H1 (cell line): ENCODE data around the gene PRPF31. TPM values are rescaled to one million over a fixed set of nuclear protein-coding genes. Genes with fewer than 3 reads are reported as not detected.

Experiments
- CTCF ChIA-PET: fragments of 300-600 bp; sonication (Branson Sonifier 250); formaldehyde crosslinking; loops from one replicate; lab custom pipeline; 2021; ENCODE audit not compliant: partially characterized antibody; lab: Charles Lee
- POLR2A ChIA-PET: fragments of 300-600 bp; sonication (Branson Sonifier 250); formaldehyde crosslinking; loops from one replicate; lab custom pipeline; 2021; ENCODE audit warnings: inconsistent platforms; ENCODE audit not compliant: partially characterized antibody; lab: Charles Lee
- DNase-seq, 2 experiments: peaks; one replicate each; pipeline versions ENCODE4 v3.0.0 to v3.0.0-alpha.2; 2010 to 2022; ENCODE audit warnings: low spot score in 2 of 2, low read depth in 1 of 2, mixed read lengths in 1 of 2
- FAIRE-seq: peaks from 2 replicates; lab custom pipeline; 2011; peaks lifted over from hg19 to GRCh38; lab: Jason Lieb, UNC
- H2AFZ ChIP-seq: 2 replicates; pipeline ENCODE4 v1.8.1; 2012; ENCODE audit warnings: low read length, inconsistent platforms
- H2AK5ac ChIP-seq: 2 replicates; pipeline ENCODE4 v1.6.1; 2013; ENCODE audit warnings: low read depth, low read length
- H2BK120ac ChIP-seq: replicated peaks from 2 replicates; pipeline ENCODE3; 2013; ENCODE audit warnings: low read depth, low read length, inconsistent platforms
- H2BK12ac ChIP-seq: 2 replicates; pipeline ENCODE4 v1.6.1; 2013; ENCODE audit warnings: low read depth, low read length
- H2BK15ac ChIP-seq: 2 replicates; pipeline ENCODE4 v1.6.1; 2013; ENCODE audit warnings: low read length
- H2BK20ac ChIP-seq: 2 replicates; pipeline ENCODE4 v1.6.1; 2013; ENCODE audit warnings: low read length
- H2BK5ac ChIP-seq: 2 replicates; pipeline ENCODE4 v1.6.1; 2013; ENCODE audit warnings: low read depth, low read length
- H3K14ac ChIP-seq: 2 replicates; pipeline ENCODE4 v1.6.1; 2013; ENCODE audit warnings: inconsistent platforms; ENCODE audit not compliant: insufficient read length
- H3K18ac ChIP-seq: 2 replicates; pipeline ENCODE4 v1.6.1; 2013; ENCODE audit warnings: low read length; ENCODE audit errors: extremely low read depth
- H3K23ac ChIP-seq: 2 replicates; pipeline ENCODE4 v1.6.1; 2013; ENCODE audit warnings: inconsistent platforms; ENCODE audit not compliant: insufficient read length
- H3K23me2 ChIP-seq: 2 replicates; pipeline ENCODE4 v1.6.1; 2013; ENCODE audit warnings: low read depth, low read length
- H3K27ac ChIP-seq: 2 replicates; pipeline ENCODE4 v1.6.1; 2011; ENCODE audit warnings: low read depth, low read length, inconsistent platforms
- H3K27me3 ChIP-seq, 4 experiments: replicated peaks in 1 of 4; 1 replicate in 1 of 4; 2 replicates in 3 of 4; pipeline versions ENCODE4 v1.6.1 to v1.8.1; 2011 to 2013; ENCODE audit warnings: low read length in 3 of 4, mild to moderate bottlenecking in 3 of 4, inconsistent platforms in 2 of 4, mixed read lengths in 2 of 4, moderate library complexity in 1 of 4; ENCODE audit not compliant: control insufficient read depth in 3 of 4, insufficient read depth in 3 of 4; ENCODE audit errors: extremely low read depth in 1 of 4
- H3K36me3 ChIP-seq, 4 experiments: 2 replicates each; pipeline versions ENCODE4 v1.6.1 to v1.8.1; 2011 to 2013; ENCODE audit warnings: mild to moderate bottlenecking in 4 of 4, low read length in 3 of 4, moderate library complexity in 2 of 4, control low read depth in 1 of 4, inconsistent platforms in 1 of 4; ENCODE audit not compliant: insufficient read depth in 4 of 4, control insufficient read depth in 2 of 4
- H3K4ac ChIP-seq: replicated peaks from 2 replicates; pipeline ENCODE3; 2013; ENCODE audit warnings: low read length, low read depth, mixed read lengths, inconsistent platforms; ENCODE audit not compliant: insufficient read length
- H3K4me1 ChIP-seq, 4 experiments: replicated peaks in 1 of 4; 1 replicate in 1 of 4; 2 replicates in 3 of 4; pipeline versions ENCODE4 v1.6.1 to v1.8.1; 2011 to 2013; ENCODE audit warnings: low read length in 3 of 4, inconsistent platforms in 2 of 4, mixed read lengths in 1 of 4; ENCODE audit not compliant: insufficient read depth in 4 of 4, control insufficient read depth in 3 of 4
- H3K4me2 ChIP-seq, 2 experiments: 2 replicates each; pipeline versions ENCODE4 v1.6.1 to v1.8.1; 2011 to 2013; ENCODE audit warnings: low read depth in 2 of 2, low read length in 2 of 2, control low read depth in 1 of 2, inconsistent platforms in 1 of 2, mild to moderate bottlenecking in 1 of 2; ENCODE audit not compliant: insufficient read depth in 1 of 2
- H3K4me3 ChIP-seq, 4 experiments: fragments of 200-600, 300-600 bp in 1 of 4; sonication (generic), shearing (Covaris generic), sonication (Bioruptor Twin) in 1 of 4; 2 replicates each; pipeline versions ENCODE4 v1.5.1 to v1.8.1; 2011 to 2016; ENCODE audit warnings: low read length in 4 of 4, low read depth in 3 of 4, control low read depth in 2 of 4, inconsistent platforms in 2 of 4, mild to moderate bottlenecking in 2 of 4, mixed read lengths in 1 of 4, moderate library complexity in 1 of 4; ENCODE audit not compliant: insufficient read depth in 2 of 4; ENCODE audit errors: extremely low read depth in 1 of 4
- H3K56ac ChIP-seq: replicated peaks from 2 replicates; pipeline ENCODE3; 2013; ENCODE audit warnings: low read depth, mild to moderate bottlenecking, mixed read lengths, low read length, inconsistent platforms; ENCODE audit not compliant: insufficient read length
- H3K79me1 ChIP-seq: 2 replicates; pipeline ENCODE4 v1.6.1; 2013; ENCODE audit warnings: low read depth, low read length, control low read depth
- H3K79me2 ChIP-seq, 2 experiments: 2 replicates each; pipeline versions ENCODE4 v1.6.1 to v1.8.1; 2012 to 2013; ENCODE audit warnings: low read length in 2 of 2, mild to moderate bottlenecking in 2 of 2, inconsistent platforms in 1 of 2; ENCODE audit not compliant: insufficient read depth in 2 of 2, control insufficient read depth in 1 of 2
- H3K9ac ChIP-seq, 4 experiments: replicated peaks in 1 of 4; 1 replicate in 1 of 4; 2 replicates in 3 of 4; pipeline versions ENCODE4 v1.6.1 to v1.8.1; 2011 to 2013; ENCODE audit warnings: low read depth in 3 of 4, low read length in 3 of 4, control low read depth in 2 of 4, mild to moderate bottlenecking in 2 of 4, moderate library complexity in 2 of 4, inconsistent platforms in 1 of 4; ENCODE audit errors: extremely low read depth in 1 of 4
- H3K9me3 ChIP-seq, 2 experiments: 2 replicates each; pipeline versions ENCODE4 v1.6.1 to v1.8.1; 2012 to 2013; ENCODE audit warnings: mild to moderate bottlenecking in 2 of 2, moderate library complexity in 2 of 2, control low read depth in 1 of 2, inconsistent platforms in 1 of 2, low read depth in 1 of 2, low read length in 1 of 2, mixed read lengths in 1 of 2; ENCODE audit not compliant: insufficient read depth in 2 of 2
- H4K20me1 ChIP-seq, 2 experiments: replicated peaks in 1 of 2; 2 replicates each; pipeline versions ENCODE3 to v1.8.1; 2011 to 2013; ENCODE audit warnings: inconsistent platforms in 2 of 2, low read length in 2 of 2, mild to moderate bottlenecking in 1 of 2; ENCODE audit not compliant: insufficient read depth in 2 of 2, control insufficient read depth in 1 of 2
- H4K5ac ChIP-seq: 2 replicates; pipeline ENCODE4 v1.6.1; 2013; ENCODE audit warnings: low read length, low read depth, mixed read lengths, inconsistent platforms; ENCODE audit not compliant: insufficient read length
- H4K8ac ChIP-seq: 2 replicates; pipeline ENCODE4 v1.8.0; 2013; ENCODE audit warnings: mild to moderate bottlenecking, moderate library complexity, low read length, inconsistent platforms; ENCODE audit not compliant: insufficient read depth; ENCODE audit errors: extremely low read depth
- H4K91ac ChIP-seq: replicated peaks from 2 replicates; pipeline ENCODE3; 2013; ENCODE audit warnings: low read length, mixed read lengths, inconsistent platforms; ENCODE audit not compliant: insufficient read length
- CBX8 ChIP-seq: fragments of 300-800, 300-1000 bp; sonication (generic); IDR thresholded peaks from 2 replicates; pipeline ENCODE4 v1.7.1; 2016; ENCODE audit warnings: low read depth, low read length, borderline replicate concordance
- CHD1 ChIP-seq: IDR thresholded peaks from 2 replicates; pipeline ENCODE4 v1.6.1; 2012; ENCODE audit warnings: low read depth, low read length, improper control_type of control experiment
- CHD2 ChIP-seq: IDR thresholded peaks from 2 replicates; pipeline ENCODE4 v1.6.1; 2012; ENCODE audit warnings: low read length, improper control_type of control experiment
- CREB1 ChIP-seq: IDR thresholded peaks from 2 replicates; pipeline ENCODE4 v1.6.1; 2012; ENCODE audit warnings: inconsistent platforms
- EZH2 ChIP-seq: fragments of 200-600 bp; sonication (generic); IDR thresholded peaks from 2 replicates; pipeline ENCODE4 v1.7.1; 2012; ENCODE audit warnings: low read depth, mild to moderate bottlenecking, moderate library complexity, low read length, inconsistent platforms; ENCODE audit not compliant: severe bottlenecking
- HDAC2 ChIP-seq, 2 experiments: fragments of 300-600 bp in 1 of 2; sonication (generic) in 1 of 2; IDR thresholded peaks; 2 replicates each; pipeline ENCODE4 v1.6.1; 2011 to 2012; ENCODE audit warnings: low read depth in 2 of 2, low read length in 2 of 2, mild to moderate bottlenecking in 2 of 2, moderate library complexity in 2 of 2, borderline replicate concordance in 1 of 2, inconsistent platforms in 1 of 2
- POU5F1 ChIP-seq: IDR thresholded peaks from 2 replicates; pipeline ENCODE4 v1.6.1; 2011; ENCODE audit warnings: low read depth, mild to moderate bottlenecking, low read length, moderate library complexity
- RFX5 ChIP-seq: IDR thresholded peaks from 2 replicates; pipeline ENCODE4 v1.6.1; 2011; ENCODE audit warnings: low read depth, low read length, improper control_type of control experiment, borderline replicate concordance
- RXRA ChIP-seq: IDR thresholded peaks from 2 replicates; pipeline ENCODE4 v1.6.1; 2011; ENCODE audit warnings: low read depth, mild to moderate bottlenecking, low read length, moderate library complexity; ENCODE audit not compliant: insufficient read depth
- SAP30 ChIP-seq: fragments of 300-600 bp; sonication (generic); IDR thresholded peaks from 2 replicates; pipeline ENCODE4 v1.7.1; 2012; ENCODE audit warnings: low read length, moderate library complexity, mild to moderate bottlenecking, inconsistent platforms; ENCODE audit not compliant: insufficient read depth, insufficient replicate concordance
- SIN3A ChIP-seq, 2 experiments: IDR thresholded peaks in 1 of 2; conservative IDR thresholded peaks in 1 of 2; 2 replicates each; pipeline ENCODE4 v1.6.1; 2011 to 2012; ENCODE audit warnings: low read length in 2 of 2, improper control_type of control experiment in 1 of 2, low read depth in 1 of 2, mild to moderate bottlenecking in 1 of 2
- TAF7 ChIP-seq: optimal IDR thresholded peaks from 2 replicates; pipeline ENCODE3; 2011; ENCODE audit warnings: low read depth, mild to moderate bottlenecking, inconsistent platforms, low read length, moderate library complexity, borderline replicate concordance
- ZNF274 ChIP-seq: IDR thresholded peaks from 2 replicates; pipeline ENCODE4 v1.7.0; 2012; ENCODE audit warnings: low read length, borderline replicate concordance; ENCODE audit errors: extremely low read depth
- WGBS, 2 experiments: shearing (Covaris generic) in 1 of 2; methylation state at CpG; one replicate each; pipeline versions ENCODE4 v1.1.6 to v1.1.7; 2013 to 2015; ENCODE audit warnings: low lambda C conversion rate in 2 of 2, mixed read lengths in 2 of 2, inconsistent platforms in 1 of 2, low coverage in 1 of 2, missing lambda C conversion rate in 1 of 2; ENCODE audit not compliant: insufficient replicate concordance in 2 of 2, insufficient coverage in 1 of 2, insufficient read length in 1 of 2; ENCODE audit errors: extremely low coverage in 1 of 2, missing lambda C conversion rate in 1 of 2; 5-methylcytosine and 5-hydroxymethylcytosine counted together
- polyA plus RNA-seq, 7 experiments: library from polyadenylated mRNA; depleted of rRNA in 3 of 7; stranded (reverse) in 5 of 7; unstranded in 2 of 7; fragments of >200 nt in 5 of 7; fragments of 200-250 nt in 2 of 7; gene quantifications; 1 replicate in 5 of 7; 2 replicates in 1 of 7; 4 replicates in 1 of 7; pipeline versions ENCODE4 v1.2.1 to v1.2.3, GENCODE V29; 2011 to 2013; ENCODE audit warnings: missing spikeins in 2 of 7, mixed read lengths in 2 of 7
- total RNA-seq: library from RNA; stranded (reverse); fragmentation: NEBNext Ultra II Directional; extraction: Animal tissue kit (Norgen Biotek cat#: 25700); gene quantifications from 2 replicates; pipeline ENCODE4 v1.2.1, GENCODE V29; 2021

The PRPF31 gene
- total and polyA plus RNA-seq, 2 of the 8 experiments (the other 6 are each of a cell fraction or from before 2014, with no cell fraction given): 51.1 to 97.4 TPM

- H2AFZ ChIP-seq: no peak overlapping the region
- DNase-seq: no peak
- no peak overlapping the region for H3K4ac ChIP-seq
- 84% methylated on average over 14 of the region's 14 CpGs; no CpG with 5 or more reads in 1 of the 2 experiments for WGBS, 2 experiments
- H4K20me1 ChIP-seq: peaks cover 0 to 16% of the 10 kb centered on the region in 2 experiments
- H4K91ac ChIP-seq: no peak overlapping the region
- peaks cover 10% of the 10 kb centered on the region for H3K79me1 ChIP-seq
- no peak for TF ChIP-seq POU5F1
- TF ChIP-seq HDAC2 (IDR thresholded peaks at IDR 0.05; ENCODE audit: borderline replicate concordance in 1 of 2, low read depth in 2 of 2, low read length in 2 of 2): no peak
- no peak for TF ChIP-seq CHD2
- no peak for TF ChIP-seq EZH2
- no peak for TF ChIP-seq CREB1
- TF ChIP-seq TAF7: no peak
- no peak for TF ChIP-seq SIN3A (conservative IDR thresholded peaks at IDR 0.05 in 1 of 2, IDR thresholded peaks at IDR 0.05 in 1 of 2; ENCODE audit: low read depth in 1 of 2, low read length in 2 of 2)
- TF ChIP-seq CHD1: no peak
- TF ChIP-seq CBX8: no peak
- TF ChIP-seq RXRA: no peak
- TF ChIP-seq SAP30: no peak
- TF ChIP-seq ZNF274: no peak
- TF ChIP-seq RFX5: no peak
- TF ChIP-seq, all 59 proteins: peak for 0
- H2BK5ac ChIP-seq: no peak overlapping the region
- H3K36me3 ChIP-seq: no peaks in the 10 kb centered on the region
- H3K9ac ChIP-seq: no peak overlapping the region
- no peak overlapping the region for H4K5ac ChIP-seq
- no peak for FAIRE-seq
- H2BK120ac ChIP-seq: no peak overlapping the region
- ChIA-PET CTCF (no interaction called here), POLR2A (interaction anchor here (1.0 to 4.0 kb wide), 8 partner anchors 12 to 258 kb away, joined by 3 to 28 read pairs (median 6); partner anchors contain the start of genes RPS9 and TMC4)
- no peak overlapping the region for H3K56ac ChIP-seq
- no peak overlapping the region for H3K23ac ChIP-seq
- no peak overlapping the region for H3K18ac ChIP-seq
- no peak overlapping the region for H2BK12ac ChIP-seq
- peaks cover 20% of the 10 kb centered on the region for H3K23me2 ChIP-seq
- H3K27me3 ChIP-seq: peaks cover 0 to 10% (median 4%) of the 10 kb centered on the region in 4 experiments; a peak in 4 of 7 replicates
- H3K9me3 ChIP-seq: no peaks in the 10 kb centered on the region
- peak overlapping the region in 2 of 4 experiments; percentile 3 to 61; a peak in 4 of 8 replicates for H3K4me3 ChIP-seq
- H3K14ac ChIP-seq: no peak overlapping the region
- no peak overlapping the region for H3K27ac ChIP-seq
- no peak overlapping the region; the same call in 1 of the 2 replicates for H4K8ac ChIP-seq
- H2AK5ac ChIP-seq: no peak overlapping the region
- H3K4me1 ChIP-seq: peaks cover 0 to 24% (median 11%) of the 10 kb centered on the region in 4 experiments; a peak in 6 of 7 replicates
- H3K4me2 ChIP-seq: peak overlapping the region; percentile 63 to 85
- no peak overlapping the region for H2BK20ac ChIP-seq
- H2BK15ac ChIP-seq: no peak overlapping the region
- H3K79me2 ChIP-seq: no peaks in the 10 kb centered on the region
These were observed 47.3 kb downstream of the PRPF31 start for GRCh38 chr19:54162884-54163283.
